Activated naive CD4-positive, alpha-beta T cell (primary cell): ENCODE data around the gene INPP4A.
"Not testable (repeated sequence)": the region's sequence is repeated elsewhere in the genome, so short reads cannot be mapped to it uniquely, and the experiment has no call there.

ENCODE experiments used
- DNase-seq, 4 experiments: peaks; one replicate each; lab custom pipeline; 2025; lab: John Stamatoyannopoulos, UW

The INPP4A gene

GRCh38 chr2:98588880-98589431, 144.3 kb downstream of the INPP4A start:
- no peak for DNase-seq

GRCh38 chr2:98589489-98589888, 144.8 kb downstream of the INPP4A start:
- DNase-seq, result no peak

- DNase-seq, result no peak
Observed at GRCh38 chr2:98592565-98592964, 147.9 kb downstream of the INPP4A start.

GRCh38 chr2:98594665-98595064, 150.0 kb downstream of the INPP4A start:
- not testable (repeated sequence) for DNase-seq

GRCh38 chr2:98598781-98599428, 154.2 kb downstream of the INPP4A start:
- no peak for DNase-seq

- no peak for DNase-seq
Observed at GRCh38 chr2:98601532-98602132, 157.0 kb downstream of the INPP4A start.

- no peak for DNase-seq
Observed at GRCh38 chr2:98604547-98604946, 159.9 kb downstream of the INPP4A start.

GRCh38 chr2:98605076-98605475, 160.4 kb downstream of the INPP4A start:
- no peak for DNase-seq

GRCh38 chr2:98606431-98606830, 161.8 kb downstream of the INPP4A start:
- no peak for DNase-seq

- no peak for DNase-seq
Observed at GRCh38 chr2:98607104-98607503, 162.4 kb downstream of the INPP4A start.

GRCh38 chr2:98607741-98608115, 163.1 kb downstream of the INPP4A start:
- no peak for DNase-seq

- peak; percentile 79 to 86 (median 83) for DNase-seq
Observed at GRCh38 chr2:98608116-98608961, 163.7 kb downstream of the INPP4A start, which contains the start of the genes COA5 and UNC50. Gene COA5 (minus strand): TSS chr2:98608512. CDS start chr2:98608405, 107 bp downstream. Gene UNC50 (plus strand): TSS chr2:98608589. CDS start chr2:98609760, 1,171 bp downstream.

GRCh38 chr2:98608962-98609604, 164.4 kb downstream of the INPP4A start:
- DNase-seq, result no peak

- no peak for DNase-seq
Observed at GRCh38 chr2:98614024-98614739, 169.5 kb downstream of the INPP4A start.

GRCh38 chr2:98615481-98615880, 170.8 kb downstream of the INPP4A start:
- no peak for DNase-seq

GRCh38 chr2:98617149-98617548, 172.5 kb downstream of the INPP4A start:
- DNase-seq, result no peak

GRCh38 chr2:98623657-98624056, 179.0 kb downstream of the INPP4A start:
- DNase-seq, result no peak

GRCh38 chr2:98632351-98632750, 187.7 kb downstream of the INPP4A start:
- no peak for DNase-seq

GRCh38 chr2:98634406-98635092, 189.9 kb downstream of the INPP4A start:
- no peak for DNase-seq

GRCh38 chr2:98637401-98638147, 192.9 kb downstream of the INPP4A start:
- DNase-seq, result no peak
